GM12892 (cell line): ENCODE data around the gene KCNQ5.

Experiments used
- POLR2AphosphoS5 ChIP-seq: IDR thresholded peaks from 2 replicates; pipeline ENCODE4 v1.6.1; 2011; ENCODE audit warnings: low read depth, low read length, control low read depth
- TAF1 ChIP-seq: IDR thresholded peaks from 2 replicates; pipeline ENCODE4 v1.6.1; 2011; ENCODE audit warnings: low read depth, mild to moderate bottlenecking, control low read depth, low read length, borderline replicate concordance

GRCh38 chr6:73180076-73180738 is 558.3 kb downstream of the KCNQ5 start:
- no peak for TF ChIP-seq POLR2AphosphoS5
- no peak for TF ChIP-seq TAF1
